Liver (tissue), 9 donors: ENCODE data around the gene FIP1L1. TPM values are rescaled to one million over a fixed set of nuclear protein-coding genes. Genes with fewer than 3 reads are reported as not detected.

ENCODE experiments used
- DNase-seq: peaks from one replicate; pipeline ENCODE4 v3.0.0-alpha.2; 2017; ENCODE audit warnings: low spot score
- H3K27ac ChIP-seq, 2 donors: one replicate each; pipeline ENCODE4 v1.7.0; 2013; ENCODE audit warnings: inconsistent platforms in 2 of 2, low read length in 2 of 2, control low read depth in 1 of 2, low read depth in 1 of 2, mild to moderate bottlenecking in 1 of 2
- H3K27me3 ChIP-seq, 4 donors: one replicate each; pipeline versions ENCODE4 v1.6.1 to v1.7.0; 2013; ENCODE audit warnings: low read length in 3 of 4, inconsistent platforms in 1 of 4, mild to moderate bottlenecking in 1 of 4, moderate library complexity in 1 of 4; ENCODE audit not compliant: control insufficient read depth in 4 of 4, insufficient read depth in 4 of 4
- H3K36me3 ChIP-seq, 4 donors: one replicate each; pipeline versions ENCODE4 v1.6.1 to v1.7.0; 2013; ENCODE audit warnings: low read length in 3 of 4, mild to moderate bottlenecking in 3 of 4, low read depth in 1 of 4, moderate library complexity in 1 of 4; ENCODE audit not compliant: control insufficient read depth in 4 of 4, insufficient read depth in 3 of 4
- H3K4me1 ChIP-seq, 4 donors: one replicate each; pipeline versions ENCODE4 v1.6.1 to v1.7.0; 2013; ENCODE audit warnings: low read length in 3 of 4, mild to moderate bottlenecking in 3 of 4, moderate library complexity in 1 of 4; ENCODE audit not compliant: control insufficient read depth in 4 of 4, insufficient read depth in 4 of 4
- H3K4me3 ChIP-seq, 3 donors: one replicate each; pipeline versions ENCODE4 v1.6.1 to v1.7.0; 2013; ENCODE audit warnings: low read length in 3 of 3, control low read depth in 1 of 3, low read depth in 1 of 3, mild to moderate bottlenecking in 1 of 3
- H3K9ac ChIP-seq, 2 donors: one replicate each; pipeline ENCODE4 v1.7.0; 2013; ENCODE audit warnings: low read length in 2 of 2, mild to moderate bottlenecking in 2 of 2, moderate library complexity in 2 of 2, control low read depth in 1 of 2, low read depth in 1 of 2
- H3K9me3 ChIP-seq, 4 donors: one replicate each; pipeline versions ENCODE4 v1.6.1 to v1.7.0; 2013; ENCODE audit warnings: low read length in 3 of 4; ENCODE audit not compliant: control insufficient read depth in 4 of 4
- ATF3 ChIP-seq: IDR thresholded peaks from 2 replicates; pipeline ENCODE4 v1.6.1; 2016; ENCODE audit warnings: antibody characterized with exemption
- EGR1 ChIP-seq, 2 donors: IDR thresholded peaks; 2 replicates each; pipeline ENCODE4 v1.6.1; 2016 to 2018; ENCODE audit warnings: antibody characterized with exemption in 2 of 2, low read depth in 2 of 2
- FOXA2 ChIP-seq: IDR thresholded peaks from 2 replicates; pipeline ENCODE4 v1.6.1; 2016; ENCODE audit warnings: antibody characterized with exemption
- GABPA ChIP-seq, 2 donors: IDR thresholded peaks in 1 of 2; conservative IDR thresholded peaks in 1 of 2; 2 replicates each; pipeline ENCODE4 v1.6.1; 2016; ENCODE audit warnings: antibody characterized with exemption in 2 of 2, mild to moderate bottlenecking in 1 of 2, moderate library complexity in 1 of 2
- HNF4A ChIP-seq, 2 donors: conservative IDR thresholded peaks; 2 replicates each; pipeline ENCODE4 v1.6.1; 2016; ENCODE audit warnings: antibody characterized with exemption in 2 of 2, mild to moderate bottlenecking in 2 of 2
- HNF4G ChIP-seq: IDR thresholded peaks from 2 replicates; pipeline ENCODE4 v1.6.1; 2016; ENCODE audit warnings: antibody characterized with exemption
- JUND ChIP-seq, 2 donors: IDR thresholded peaks; 2 replicates each; pipeline ENCODE4 v1.6.1; 2016; ENCODE audit warnings: antibody characterized with exemption in 2 of 2
- MAX ChIP-seq: IDR thresholded peaks from 2 replicates; pipeline ENCODE4 v1.6.1; 2016; ENCODE audit warnings: antibody characterized with exemption
- NR2F2 ChIP-seq: IDR thresholded peaks from 2 replicates; pipeline ENCODE4 v1.6.1; 2016; ENCODE audit warnings: antibody characterized with exemption
- RAD21 ChIP-seq, 2 donors: IDR thresholded peaks; 2 replicates each; pipeline ENCODE4 v1.6.1; 2016; ENCODE audit warnings: antibody characterized with exemption in 2 of 2, mild to moderate bottlenecking in 2 of 2
- REST ChIP-seq: IDR thresholded peaks from 2 replicates; pipeline ENCODE4 v1.6.1; 2016; ENCODE audit warnings: antibody characterized with exemption, mild to moderate bottlenecking
- RXRA ChIP-seq, 2 donors: IDR thresholded peaks; 2 replicates each; pipeline ENCODE4 v1.6.1; 2017 to 2018; ENCODE audit warnings: antibody characterized with exemption in 2 of 2, mild to moderate bottlenecking in 1 of 2
- SP1 ChIP-seq: IDR thresholded peaks from 2 replicates; pipeline ENCODE4 v1.6.1; 2018; ENCODE audit warnings: antibody characterized with exemption, mild to moderate bottlenecking
- YY1 ChIP-seq: IDR thresholded peaks from 2 replicates; pipeline ENCODE4 v1.6.1; 2016; ENCODE audit warnings: antibody characterized with exemption, mild to moderate bottlenecking
- ZBTB33 ChIP-seq: IDR thresholded peaks from 2 replicates; pipeline ENCODE4 v1.6.1; 2016; ENCODE audit warnings: antibody characterized with exemption
- WGBS: extraction: QIAGEN DNeasy Blood & Tissue Kit; methylation state at CpG from one replicate; pipeline ENCODE4 v1.1.7; 2013; 5-methylcytosine and 5-hydroxymethylcytosine counted together
- polyA plus RNA-seq, 2 donors: library from polyadenylated mRNA; stranded (reverse) in 1 of 2; unstranded in 1 of 2; fragments of 200-250 nt in 1 of 2; fragments of >200 nt in 1 of 2; fragmentation: Nextera tagmentation in 1 of 2; extraction: Ambion mirVana in 1 of 2; gene quantifications; one replicate each; pipeline versions ENCODE4 v1.2.1 to v1.2.3, GENCODE V29; 2013 to 2015
- total RNA-seq, 2 donors: library from RNA; depleted of rRNA; stranded (reverse); fragments of >200 nt; gene quantifications; one replicate each; pipeline ENCODE4 v1.2.3, GENCODE V29; 2014
- TF ChIP-seq, protein P1 (sequence below): fragments of 150-350 bp; IDR thresholded peaks from 2 replicates; pipeline ENCODE4 v1.5.1; 2017; ENCODE audit warnings: improper control_type of control experiment, low read depth, low read length; ENCODE audit not compliant: missing input control
- donor health status: healthy.
- donor health status: healthy.
- donor health status: healthy.
- donor health status: healthy.
- donor health status: healthy.

Gene FIP1L1
- total and polyA plus RNA-seq, 4 donors: 12.2 to 30.3 (median 18.4) TPM

GRCh38 chr4:53489279-53489889 is 111.9 kb downstream of the FIP1L1 start:
- TF ChIP-seq FOXA2: no peak
- TF ChIP-seq RXRA (IDR thresholded peaks at IDR 0.05): no peak
- no peak for TF ChIP-seq RAD21 (IDR thresholded peaks at IDR 0.05)
- TF ChIP-seq ZBTB33: no peak
- no peak for TF ChIP-seq YY1
- TF ChIP-seq, protein P1, sequence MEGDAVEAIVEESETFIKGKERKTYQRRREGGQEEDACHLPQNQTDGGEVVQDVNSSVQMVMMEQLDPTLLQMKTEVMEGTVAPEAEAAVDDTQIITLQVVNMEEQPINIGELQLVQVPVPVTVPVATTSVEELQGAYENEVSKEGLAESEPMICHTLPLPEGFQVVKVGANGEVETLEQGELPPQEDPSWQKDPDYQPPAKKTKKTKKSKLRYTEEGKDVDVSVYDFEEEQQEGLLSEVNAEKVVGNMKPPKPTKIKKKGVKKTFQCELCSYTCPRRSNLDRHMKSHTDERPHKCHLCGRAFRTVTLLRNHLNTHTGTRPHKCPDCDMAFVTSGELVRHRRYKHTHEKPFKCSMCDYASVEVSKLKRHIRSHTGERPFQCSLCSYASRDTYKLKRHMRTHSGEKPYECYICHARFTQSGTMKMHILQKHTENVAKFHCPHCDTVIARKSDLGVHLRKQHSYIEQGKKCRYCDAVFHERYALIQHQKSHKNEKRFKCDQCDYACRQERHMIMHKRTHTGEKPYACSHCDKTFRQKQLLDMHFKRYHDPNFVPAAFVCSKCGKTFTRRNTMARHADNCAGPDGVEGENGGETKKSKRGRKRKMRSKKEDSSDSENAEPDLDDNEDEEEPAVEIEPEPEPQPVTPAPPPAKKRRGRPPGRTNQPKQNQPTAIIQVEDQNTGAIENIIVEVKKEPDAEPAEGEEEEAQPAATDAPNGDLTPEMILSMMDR: no peak
- TF ChIP-seq GABPA (IDR thresholded peaks at IDR 0.05 in 1 of 2, conservative IDR thresholded peaks at IDR 0.05 in 1 of 2): no peak
- Histone ChIP-seq H3K9me3 (no peaks in the 10 kb centered on the region), H3K9ac (no peak overlapping the region), H3K27ac (no peak overlapping the region), H3K27me3 (no peaks in the 10 kb centered on the region), H3K4me1 (peaks cover 0 to 3% (median 0%) of the 10 kb centered on the region in 4 donors), H3K36me3 (peaks cover 0 to 2% (median 0%) of the 10 kb centered on the region in 4 donors), H3K4me3 (no peak overlapping the region)
- no peak for DNase-seq

DNA sequence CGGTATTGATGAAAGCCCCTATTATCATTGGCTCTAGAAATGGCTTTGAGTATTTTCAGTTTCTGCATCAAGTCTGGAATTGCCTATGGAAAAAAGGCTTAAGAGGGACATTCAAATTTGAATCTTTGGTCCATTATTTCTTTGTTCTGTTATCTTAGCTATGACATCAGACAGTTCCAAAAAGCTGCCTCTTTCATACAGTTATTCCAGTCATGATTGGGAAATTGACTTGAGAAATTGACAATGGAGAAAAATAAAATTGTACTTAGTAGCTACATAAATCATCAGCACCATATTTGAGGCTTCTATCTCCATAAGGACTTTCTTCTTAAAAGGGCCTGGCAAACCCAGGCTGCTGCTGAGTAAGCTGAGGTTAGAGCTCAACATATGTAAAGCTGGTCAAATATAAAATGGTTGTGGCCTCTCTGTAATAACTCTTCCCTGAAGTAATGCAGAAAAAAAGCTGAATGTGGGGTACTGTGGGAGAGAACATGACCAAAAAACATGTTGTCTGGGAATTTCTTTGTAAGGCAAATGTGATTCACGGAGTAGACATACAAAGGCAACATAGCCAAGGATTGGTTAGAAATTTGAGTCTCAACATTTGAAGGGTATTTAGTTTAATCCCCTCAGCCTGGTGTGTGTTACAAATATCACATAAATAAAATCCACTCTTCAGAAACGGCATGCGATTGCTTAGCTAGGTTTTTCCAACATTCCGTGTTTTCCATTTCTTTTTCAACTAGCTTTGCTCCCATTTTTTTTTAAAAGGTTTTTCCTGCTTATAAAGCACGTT is 112.9 kb downstream of the FIP1L1 start:
- Histone ChIP-seq H3K27me3 (no peaks in the 10 kb centered on the region), H3K4me1 (peaks cover 0 to 3% (median 0%) of the 10 kb centered on the region in 4 donors), H3K9me3 (no peaks in the 10 kb centered on the region), H3K27ac (no peak overlapping the region), H3K9ac (no peak overlapping the region), H3K4me3 (no peak overlapping the region), H3K36me3 (peaks cover 0 to 2% (median 0%) of the 10 kb centered on the region in 4 donors)
- DNase-seq: no peak
- TF ChIP-seq EGR1 (IDR thresholded peaks at IDR 0.05; ENCODE audit: low read depth in 2 of 2): no peak
- no peak for TF ChIP-seq ATF3
- TF ChIP-seq GABPA (IDR thresholded peaks at IDR 0.05 in 1 of 2, conservative IDR thresholded peaks at IDR 0.05 in 1 of 2): no peak
- no peak for TF ChIP-seq HNF4A (conservative IDR thresholded peaks at IDR 0.05)
- TF ChIP-seq, protein P1: no peak
- TF ChIP-seq NR2F2: no peak
- no peak for TF ChIP-seq HNF4G
- TF ChIP-seq MAX: no peak
- TF ChIP-seq YY1: no peak
- TF ChIP-seq JUND (IDR thresholded peaks at IDR 0.05): no peak
- TF ChIP-seq REST: no peak
- no peak for TF ChIP-seq RAD21 (IDR thresholded peaks at IDR 0.05)
- TF ChIP-seq ZBTB33: no peak
- no peak for TF ChIP-seq RXRA (IDR thresholded peaks at IDR 0.05)
- no peak for TF ChIP-seq SP1
- 80% methylated on average over 6 of the region's 6 CpGs for WGBS
